Left ventricle myocardium inferior (tissue), 1 donor: ENCODE data around the gene IL2RA. TPM values are rescaled to one million over a fixed set of nuclear protein-coding genes. Genes with fewer than 3 reads are reported as not detected.

Source experiments
- DNase-seq: peaks from one replicate; pipeline ENCODE4 v3.0.0-alpha.2; 2020
- H3K27ac ChIP-seq: fragments of 200-600 bp; replicated peaks from 2 replicates; pipeline ENCODE4 v1.8.0; 2021
- H3K27me3 ChIP-seq: fragments of 200-600 bp; 2 replicates; pipeline ENCODE4 v1.8.0; 2021; ENCODE audit warnings: low read depth
- H3K36me3 ChIP-seq: fragments of 200-600 bp; 2 replicates; pipeline ENCODE4 v1.8.0; 2021
- H3K4me1 ChIP-seq: fragments of 200-600 bp; 2 replicates; pipeline ENCODE4 v1.8.0; 2021
- H3K4me3 ChIP-seq: fragments of 200-600 bp; 2 replicates; pipeline ENCODE4 v1.8.0; 2021; ENCODE audit warnings: mild to moderate bottlenecking, moderate library complexity
- H3K9me3 ChIP-seq: fragments of 200-600 bp; replicated peaks from 2 replicates; pipeline ENCODE4 v1.8.0; 2021
- CTCF ChIP-seq: fragments of 200-600 bp; IDR thresholded peaks from 2 replicates; pipeline ENCODE4 v1.8.0; 2021; ENCODE audit warnings: antibody characterized with exemption, mild to moderate bottlenecking, borderline replicate concordance
- intact Hi-C: fragments of 100-400 bp; cut with micrococcal nuclease; formaldehyde crosslinking; loops from one replicate; pipeline ENCODE4 v1.11.0; 2022
- total RNA-seq: library from RNA; stranded (reverse); fragmentation: NEBNext Ultra II Directional; extraction: Animal tissue kit (Norgen Biotek cat#: 25700); gene quantifications from one replicate; pipeline ENCODE4 v1.2.1, GENCODE V29; 2021
- donor health status: DM: no; HTN: yes; CAD: no; lungs with severe emphysema.

Gene IL2RA
- total RNA-seq, 1 donor from 2014 or later, result 2.3 TPM

DNA sequence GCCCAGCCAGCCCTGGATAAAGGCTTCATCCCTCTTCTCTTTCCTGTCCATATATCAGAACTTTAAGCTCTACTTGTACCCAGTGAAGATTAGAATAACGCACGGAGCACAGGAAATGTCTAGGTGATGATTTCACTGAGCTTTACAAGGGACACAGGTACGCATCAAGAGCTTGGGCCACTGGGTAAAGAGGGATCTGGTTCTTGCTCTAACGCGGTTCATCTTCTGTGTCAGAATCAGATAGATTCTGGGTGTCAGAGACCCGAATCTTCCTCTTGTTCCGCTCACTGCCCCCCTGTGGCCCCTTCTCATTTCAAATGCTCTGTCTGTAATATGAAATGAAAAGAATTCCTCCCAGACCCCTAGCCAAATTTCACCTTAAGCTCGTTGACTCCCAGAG, 24.7 kb downstream of the IL2RA start:
- no peaks in the 10 kb centered on the region for H3K27me3 ChIP-seq
- H3K27ac ChIP-seq, result no peak overlapping the region
- no peak for TF ChIP-seq CTCF
- intact Hi-C loops, result no loop called here
- DNase-seq, result no peak
- H3K36me3 ChIP-seq, result no peaks in the 10 kb centered on the region
- H3K9me3 ChIP-seq, result peaks cover 9% of the 10 kb centered on the region
- no peak overlapping the region for H3K4me3 ChIP-seq
- peaks cover 13% of the 10 kb centered on the region for H3K4me1 ChIP-seq

DNA sequence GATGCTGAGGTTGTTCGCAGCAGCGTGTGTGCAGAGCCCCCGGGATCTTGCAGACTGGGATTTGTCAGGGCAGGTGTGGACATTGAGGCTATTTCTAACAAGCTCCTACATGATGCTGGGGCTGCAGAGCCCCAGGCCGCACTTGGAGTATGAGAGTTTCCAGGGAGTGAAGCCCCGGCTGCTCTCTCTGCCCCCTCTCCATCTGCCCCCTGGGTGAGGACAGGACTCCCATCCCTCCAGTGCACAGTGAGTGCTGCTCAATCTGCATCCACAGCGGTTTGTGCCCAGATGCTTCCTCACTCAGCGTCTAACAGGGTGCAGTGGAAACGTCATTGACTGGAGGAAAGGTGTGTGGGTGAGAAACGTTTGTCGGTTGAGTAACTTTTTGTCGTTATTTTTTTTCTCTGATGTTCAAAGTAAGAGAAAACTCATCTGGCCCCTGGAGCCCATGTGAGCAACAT, 25.3 kb downstream of the IL2RA start:
- no peak overlapping the region for H3K4me3 ChIP-seq
- no peak overlapping the region for H3K27ac ChIP-seq
- peaks cover 9% of the 10 kb centered on the region for H3K9me3 ChIP-seq
- TF ChIP-seq CTCF, result no peak
- no peaks in the 10 kb centered on the region for H3K36me3 ChIP-seq
- H3K27me3 ChIP-seq, result no peaks in the 10 kb centered on the region
- peaks cover 13% of the 10 kb centered on the region for H3K4me1 ChIP-seq
- intact Hi-C loops, result no loop called here
- no peak for DNase-seq

DNA sequence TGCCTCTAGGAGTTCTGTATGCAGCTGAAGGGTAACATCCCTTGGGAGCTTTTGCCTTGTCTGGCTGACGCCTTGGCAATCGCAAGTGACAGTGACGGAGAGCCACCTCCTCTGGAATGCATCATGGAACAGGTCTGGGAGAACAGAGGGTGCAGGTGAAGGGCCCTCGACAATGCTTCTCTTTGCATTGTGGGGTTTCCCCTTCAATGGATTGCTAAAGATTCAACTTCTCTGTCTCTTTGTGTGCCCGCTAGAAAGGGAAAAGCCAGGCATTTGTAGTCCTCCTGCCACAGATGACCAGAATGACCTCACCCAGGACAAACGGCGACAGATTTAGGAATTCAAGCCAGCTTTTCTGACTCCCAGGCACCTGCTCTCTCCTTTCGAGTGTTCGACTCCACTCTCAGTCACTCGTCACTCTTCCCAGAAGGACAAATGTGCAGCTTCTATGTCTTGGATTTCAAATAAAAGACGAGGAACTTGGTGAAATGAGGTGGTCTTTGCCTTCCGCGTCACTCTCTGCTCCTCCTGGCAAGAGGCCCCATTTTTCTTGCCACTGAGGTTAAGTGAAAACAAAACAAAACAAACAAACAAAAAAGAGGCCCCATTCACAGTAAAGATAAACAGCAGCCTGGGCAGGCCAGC, 26.1 kb downstream of the IL2RA start:
- H3K27me3 ChIP-seq, result no peaks in the 10 kb centered on the region
- no peaks in the 10 kb centered on the region for H3K36me3 ChIP-seq
- TF ChIP-seq CTCF, result no peak
- DNase-seq, result no peak
- no peak overlapping the region for H3K4me3 ChIP-seq
- no peak overlapping the region for H3K27ac ChIP-seq
- peaks cover 11% of the 10 kb centered on the region for H3K9me3 ChIP-seq
- intact Hi-C loops, result no loop called here
- H3K4me1 ChIP-seq, result peaks cover 13% of the 10 kb centered on the region

GRCh38 chr10:6035101-6035834, 26.9 kb downstream of the IL2RA start:
- no peak for TF ChIP-seq CTCF
- H3K4me3 ChIP-seq, result no peak overlapping the region
- H3K27me3 ChIP-seq, result no peaks in the 10 kb centered on the region
- no peak overlapping the region for H3K27ac ChIP-seq
- H3K9me3 ChIP-seq, result peaks cover 18% of the 10 kb centered on the region
- H3K4me1 ChIP-seq, result peaks cover 13% of the 10 kb centered on the region
- DNase-seq, result no peak
- H3K36me3 ChIP-seq, result no peaks in the 10 kb centered on the region
- intact Hi-C loops, result no loop called here

GRCh38 chr10:6034371-6034770, 27.8 kb downstream of the IL2RA start:
- no peaks in the 10 kb centered on the region for H3K36me3 ChIP-seq
- no peak for DNase-seq
- H3K4me1 ChIP-seq, result peaks cover 13% of the 10 kb centered on the region
- intact Hi-C loops, result no loop called here
- H3K9me3 ChIP-seq, result peaks cover 23% of the 10 kb centered on the region
- peak overlapping the region; percentile 45 for H3K27ac ChIP-seq
- H3K27me3 ChIP-seq, result no peaks in the 10 kb centered on the region
- TF ChIP-seq CTCF, result no peak
- H3K4me3 ChIP-seq, result no peak overlapping the region
